ENCODE data around the gene TCF23. TPM values are rescaled to one million over a fixed set of nuclear protein-coding genes. Genes with fewer than 3 reads are reported as not detected.
A peak's percentile ranks its signal among the peaks of the same experiment; 100 is the strongest.

TCF23 gene
- total RNA-seq, 2 donors from 2014 or later, result not detected

DNA sequence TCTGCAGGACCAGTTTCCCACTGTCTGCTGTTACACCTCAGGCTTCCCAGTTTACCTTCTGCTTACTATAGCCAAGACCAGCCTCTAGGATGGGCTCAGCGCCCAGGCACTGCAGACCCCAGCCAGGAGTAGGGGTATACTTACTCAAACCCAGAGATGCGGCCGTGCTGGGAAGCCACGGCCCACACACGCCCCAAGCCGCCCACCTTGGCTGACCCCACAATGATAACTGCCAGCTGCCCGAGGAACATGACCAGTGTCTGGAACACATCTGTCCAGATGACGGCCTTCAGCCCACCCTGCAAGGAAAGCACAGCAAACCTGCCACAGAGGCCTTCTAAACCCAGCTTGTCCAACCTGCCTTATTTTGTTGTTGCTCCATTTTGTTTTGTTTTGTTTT lies 56.4 kb downstream of the TCF23 start:
- no peak for ATAC-seq (replicated peaks)
- peaks cover 99% of the 10 kb centered on the region for H3K36me3 Mint-ChIP-seq (ENCODE audit: low read depth)
- H3K9me3 Mint-ChIP-seq, result no peaks in the 10 kb centered on the region
- peaks cover 34% of the 10 kb centered on the region for H3K4me1 Mint-ChIP-seq
- H3K4me3 Mint-ChIP-seq, result no peak overlapping the region
- peak overlapping the region; percentile 31 for H3K27ac Mint-ChIP-seq
- no peaks in the 10 kb centered on the region for H3K27me3 Mint-ChIP-seq

- H3K27ac Mint-ChIP-seq, result peak overlapping the region; percentile 34
- peaks cover 88% of the 10 kb centered on the region for H3K36me3 Mint-ChIP-seq (ENCODE audit: low read depth)
Observed at GRCh38 chr2:27206346-27206745, 57.5 kb downstream of the TCF23 start.

More at GRCh38 chr2:27206346-27206745, 57.5 kb downstream of the TCF23 start:
- no peak for ATAC-seq (replicated peaks)
- H3K27me3 Mint-ChIP-seq, result no peaks in the 10 kb centered on the region
- no peaks in the 10 kb centered on the region for H3K9me3 Mint-ChIP-seq
- peaks cover 34% of the 10 kb centered on the region for H3K4me1 Mint-ChIP-seq
- H3K4me3 Mint-ChIP-seq, result no peak overlapping the region

Other genes with a start within 250 kb of the TCF23 start
- gene MAPRE3, start 178.4 kb upstream of the TCF23 start, total RNA-seq, result 1 to 10 TPM; 3.4 to 4.2 TPM
- gene TMEM214, start 116.0 kb upstream of the TCF23 start, total RNA-seq, result 10 to 100 TPM; 73.3 to 81.5 TPM
- gene AGBL5, start 97.3 kb upstream of the TCF23 start, total RNA-seq, result 10 to 100 TPM; 13.1 to 14.3 TPM
- gene OST4, start 77.3 kb upstream of the TCF23 start, total RNA-seq, result 100 to 1,000 TPM; 286 to 313 TPM
- under 1 TPM; 0.42 to 0.93 TPM for gene EMILIN1, start 70.4 kb upstream of the TCF23 start, total RNA-seq
- gene KHK, start 62.2 kb upstream of the TCF23 start, total RNA-seq, result 10 to 100 TPM in 1 of 2 donors, 1 to 10 TPM in 1; 5.9 to 10.5 TPM
- 1 to 10 TPM; 3.7 to 4.6 TPM for gene CGREF1, start 29.9 kb upstream of the TCF23 start, total RNA-seq
- under 1 TPM; 0.17 to 0.40 TPM for gene ABHD1, start 25.2 kb upstream of the TCF23 start, total RNA-seq
- 10 to 100 TPM; 38.0 to 67.1 TPM for gene PREB, start 14.4 kb upstream of the TCF23 start, total RNA-seq
- gene PRR30, start 9.6 kb upstream of the TCF23 start, total RNA-seq, result not detected
- gene ATRAID, start 63.0 kb downstream of the TCF23 start, total RNA-seq, result 10 to 100 TPM; 45.9 to 59.2 TPM
- gene SLC5A6, start 63.3 kb downstream of the TCF23 start, total RNA-seq, result 10 to 100 TPM; 33.8 to 72.0 TPM
- 100 to 1,000 TPM in 1 of 2 donors, 10 to 100 TPM in 1; 54.0 to 106 TPM for gene CAD, start 68.4 kb downstream of the TCF23 start, total RNA-seq
- under 1 TPM in 1 of 2 donors, not detected in 1; 0.50 TPM for gene SLC30A3, start 114.0 kb downstream of the TCF23 start, total RNA-seq
- not detected for gene DNAJC5G, start 126.4 kb downstream of the TCF23 start, total RNA-seq
- gene TRIM54, start 133.4 kb downstream of the TCF23 start, total RNA-seq, result under 1 TPM in 1 of 2 donors, not detected in 1; 0.13 TPM
- gene UCN, start 159.4 kb downstream of the TCF23 start, total RNA-seq, result 1 to 10 TPM; 1.7 to 2.4 TPM
- 10 to 100 TPM; 77.2 to 89.2 TPM for gene MPV17, start 174.1 kb downstream of the TCF23 start, total RNA-seq
- 10 to 100 TPM; 67.2 to 85.8 TPM for gene GTF3C2, start 207.8 kb downstream of the TCF23 start, total RNA-seq
- 10 to 100 TPM; 34.7 to 42.9 TPM for gene EIF2B4, start 221.3 kb downstream of the TCF23 start, total RNA-seq
- 10 to 100 TPM; 59.0 to 90.4 TPM for gene SNX17, start 221.6 kb downstream of the TCF23 start, total RNA-seq
- 10 to 100 TPM; 10.8 to 16.2 TPM for gene ZNF513, start 231.7 kb downstream of the TCF23 start, total RNA-seq

Data from activated T-helper 17 cell treated with anti-CD3 and anti-CD28 coated beads, Interleukin-2, amount 50 U/mL, for 72 hours (primary cell).